22Rv1 (cell line): ENCODE data around the gene GTF2E1.
"Not testable (repeated sequence)": the region's sequence is repeated elsewhere in the genome, so short reads cannot be mapped to it uniquely, and the experiment has no call there.

Source experiments
- H3K27ac ChIP-seq: fragments of 450-650 bp; 2 replicates; pipeline ENCODE4 v1.5.1; 2017
- ZFX ChIP-seq: fragments of 450-650 bp; IDR thresholded peaks from 2 replicates; pipeline ENCODE4 v1.6.1; 2017; ENCODE audit warnings: antibody characterized with exemption, borderline replicate concordance
- TF ChIP-seq, protein P1 (sequence below): fragments of 450-650 bp; IDR thresholded peaks from 2 replicates; pipeline ENCODE4 v1.5.1; 2017; ENCODE audit warnings: mild to moderate bottlenecking

The GTF2E1 gene

DNA sequence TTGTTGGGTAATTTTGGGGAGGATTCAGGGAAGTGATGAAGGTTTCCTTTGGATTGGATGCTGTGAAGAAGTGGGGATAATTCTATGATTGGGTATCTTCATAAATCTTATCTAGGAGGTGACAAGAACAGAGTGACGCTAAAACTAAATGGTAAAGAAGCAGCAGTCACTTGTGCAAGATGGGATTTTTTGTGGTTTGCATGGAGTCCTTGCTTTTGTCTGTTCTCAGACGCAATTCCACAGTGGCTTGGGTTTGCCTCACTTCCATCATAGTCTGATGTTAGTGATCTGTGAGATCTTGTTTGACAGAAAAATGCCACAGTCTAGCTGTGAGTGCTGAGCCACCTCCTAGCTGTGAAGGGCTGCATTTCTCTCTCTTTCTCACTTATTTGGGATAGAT lies 26.9 kb downstream of the GTF2E1 start:
- H3K27ac ChIP-seq = no peak overlapping the region
- TF ChIP-seq ZFX = no peak
- TF ChIP-seq, protein P1, sequence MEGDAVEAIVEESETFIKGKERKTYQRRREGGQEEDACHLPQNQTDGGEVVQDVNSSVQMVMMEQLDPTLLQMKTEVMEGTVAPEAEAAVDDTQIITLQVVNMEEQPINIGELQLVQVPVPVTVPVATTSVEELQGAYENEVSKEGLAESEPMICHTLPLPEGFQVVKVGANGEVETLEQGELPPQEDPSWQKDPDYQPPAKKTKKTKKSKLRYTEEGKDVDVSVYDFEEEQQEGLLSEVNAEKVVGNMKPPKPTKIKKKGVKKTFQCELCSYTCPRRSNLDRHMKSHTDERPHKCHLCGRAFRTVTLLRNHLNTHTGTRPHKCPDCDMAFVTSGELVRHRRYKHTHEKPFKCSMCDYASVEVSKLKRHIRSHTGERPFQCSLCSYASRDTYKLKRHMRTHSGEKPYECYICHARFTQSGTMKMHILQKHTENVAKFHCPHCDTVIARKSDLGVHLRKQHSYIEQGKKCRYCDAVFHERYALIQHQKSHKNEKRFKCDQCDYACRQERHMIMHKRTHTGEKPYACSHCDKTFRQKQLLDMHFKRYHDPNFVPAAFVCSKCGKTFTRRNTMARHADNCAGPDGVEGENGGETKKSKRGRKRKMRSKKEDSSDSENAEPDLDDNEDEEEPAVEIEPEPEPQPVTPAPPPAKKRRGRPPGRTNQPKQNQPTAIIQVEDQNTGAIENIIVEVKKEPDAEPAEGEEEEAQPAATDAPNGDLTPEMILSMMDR = no peak

DNA sequence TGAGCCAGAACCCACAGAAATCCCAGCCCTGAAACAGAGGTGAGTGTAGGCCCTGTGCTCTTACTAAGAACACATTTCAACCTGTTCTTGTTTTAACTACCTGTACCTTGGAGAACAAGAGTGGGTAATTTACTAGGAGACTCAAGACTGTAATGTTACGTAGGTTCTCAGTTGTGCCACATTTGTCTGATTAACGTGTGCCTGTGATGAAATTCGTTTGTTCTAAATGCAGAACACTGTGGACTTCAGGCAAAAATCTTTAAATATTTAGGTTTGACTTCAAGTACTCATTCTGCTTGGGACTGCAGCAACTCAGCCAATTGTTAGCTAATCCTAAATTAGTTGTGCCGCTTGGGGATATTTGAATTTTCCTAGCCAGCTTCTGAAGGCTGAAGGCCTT lies 28.3 kb downstream of the GTF2E1 start:
- TF ChIP-seq ZFX = no peak
- TF ChIP-seq, protein P1 = no peak
- no peak overlapping the region for H3K27ac ChIP-seq

DNA sequence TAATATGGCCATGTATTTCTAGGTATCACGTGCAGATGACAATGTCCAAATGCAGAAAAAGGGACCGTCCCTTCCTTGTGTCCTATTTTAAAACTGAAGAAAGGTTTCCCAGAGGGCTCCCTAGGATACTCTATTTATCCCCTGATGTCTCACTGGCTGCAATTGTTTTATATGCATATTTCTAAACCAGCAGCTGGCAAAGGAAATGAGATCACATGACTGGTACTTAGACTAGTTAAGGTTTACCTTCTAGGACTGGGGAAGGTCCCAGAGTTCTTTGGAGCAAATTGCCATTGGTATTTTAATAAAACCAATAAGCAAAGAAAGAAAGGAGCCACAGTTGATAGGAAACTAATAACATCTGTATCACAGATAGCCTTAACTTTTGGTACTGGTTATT lies 29.5 kb downstream of the GTF2E1 start:
- TF ChIP-seq, protein P1 = no peak
- TF ChIP-seq ZFX = no peak

DNA sequence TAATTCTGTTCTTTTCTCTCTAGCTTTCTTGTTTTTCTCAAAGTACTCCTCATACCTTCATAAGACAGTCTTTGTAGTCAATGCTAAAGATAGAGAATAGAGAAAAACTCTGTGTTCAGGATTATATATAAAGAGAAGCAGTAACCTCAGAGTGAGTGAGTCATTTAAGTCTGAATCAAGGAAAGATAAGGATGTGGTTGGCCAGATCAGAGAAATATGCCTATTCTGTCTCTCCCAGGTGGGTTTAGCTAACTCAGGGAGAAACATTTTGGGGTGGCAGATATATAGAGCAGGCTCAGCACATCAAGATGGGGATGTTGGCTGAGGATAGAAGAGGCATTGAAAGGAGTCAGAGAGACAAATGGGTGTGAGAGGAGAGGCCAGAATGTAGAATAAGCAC lies 31.4 kb downstream of the GTF2E1 start:
- H3K27ac ChIP-seq = no peak overlapping the region
- TF ChIP-seq ZFX = no peak
- TF ChIP-seq, protein P1 = no peak

More for the DNA sequence above, 29.5 kb downstream of the GTF2E1 start:
- H3K27ac ChIP-seq = no peak overlapping the region

DNA sequence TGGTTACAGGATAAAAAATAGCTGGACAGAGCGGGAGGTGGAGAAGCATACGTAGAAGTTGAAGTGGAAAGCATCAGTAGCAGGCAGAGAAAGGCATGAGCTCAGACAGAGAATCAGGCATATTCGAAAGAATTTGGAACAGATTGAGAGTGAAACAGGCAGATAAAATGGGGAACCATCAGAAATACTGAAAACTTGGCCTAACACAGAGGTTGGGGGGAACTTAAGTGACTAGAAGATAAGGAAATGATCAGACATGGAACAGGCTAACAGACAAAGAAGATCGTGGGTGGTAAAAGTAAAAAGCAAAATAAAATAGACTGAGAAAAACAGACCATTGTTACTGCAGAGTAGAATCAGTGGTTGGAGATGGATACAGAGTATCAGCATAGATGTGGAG lies 32.9 kb downstream of the GTF2E1 start:
- TF ChIP-seq, protein P1 = no peak
- no peak for TF ChIP-seq ZFX
- H3K27ac ChIP-seq = no peak overlapping the region

DNA sequence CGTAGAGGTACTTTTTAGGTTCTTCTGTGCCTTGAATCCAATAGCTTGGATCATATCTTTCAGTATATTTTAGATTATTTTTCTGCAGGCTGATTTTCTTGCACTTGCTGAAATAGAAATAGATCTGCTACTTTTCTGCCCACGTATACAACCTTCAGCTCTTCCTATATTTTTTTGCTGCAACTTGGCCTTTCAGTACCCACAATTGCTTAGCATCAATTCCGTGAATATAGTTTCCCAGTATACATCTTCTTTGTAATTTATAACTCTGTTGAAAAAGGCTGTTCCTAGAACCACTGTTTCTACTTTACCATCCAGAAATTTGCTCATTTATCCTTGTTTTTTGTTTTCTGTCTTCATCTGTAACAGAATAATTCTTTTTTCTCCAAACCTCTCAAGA lies 36.2 kb downstream of the GTF2E1 start:
- H3K27ac ChIP-seq = no peak overlapping the region
- TF ChIP-seq, protein P1 = no peak
- TF ChIP-seq ZFX = no peak

DNA sequence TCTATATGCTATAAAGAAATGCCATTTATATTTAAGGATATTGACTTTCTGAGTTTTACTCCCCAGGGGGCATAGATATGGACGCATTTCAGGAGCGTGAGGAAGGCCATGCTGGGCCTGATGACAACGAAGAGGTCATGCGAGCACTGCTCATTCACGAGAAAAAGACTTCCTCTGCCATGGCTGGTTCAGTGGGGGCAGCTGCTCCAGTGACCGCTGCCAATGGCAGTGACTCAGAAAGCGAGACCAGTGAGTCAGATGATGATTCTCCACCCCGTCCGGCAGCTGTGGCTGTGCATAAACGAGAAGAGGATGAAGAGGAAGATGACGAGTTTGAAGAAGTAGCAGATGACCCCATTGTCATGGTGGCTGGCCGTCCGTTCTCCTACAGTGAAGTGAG lies 38.4 kb downstream of the GTF2E1 start:
- no peak overlapping the region for H3K27ac ChIP-seq
- no peak for TF ChIP-seq ZFX

DNA sequence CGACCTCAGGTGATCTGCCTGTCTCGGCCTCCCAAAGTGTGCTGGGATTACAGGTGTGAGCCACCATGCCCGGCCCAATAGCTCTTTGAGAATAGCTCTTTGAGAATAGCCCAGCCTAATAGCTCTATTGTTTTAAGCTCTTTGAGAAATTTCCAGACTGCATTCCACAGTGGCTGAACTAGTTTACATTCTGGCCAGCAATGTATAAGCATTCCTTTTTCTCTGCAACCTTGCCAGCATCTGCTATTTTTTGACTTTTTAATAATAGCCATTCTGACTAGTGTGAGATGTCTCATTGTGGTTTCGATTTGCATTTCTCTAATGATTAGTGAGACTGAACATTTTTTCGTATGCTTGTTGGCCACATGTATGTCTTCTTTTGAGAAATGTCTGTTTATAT lies 43.3 kb downstream of the GTF2E1 start:
- H3K27ac ChIP-seq = not testable (repeated sequence)
